ENCODE data around the gene DNAH5.

Gene DNAH5

GRCh38 chr5:13843175-13843846, 101.2 kb downstream of the DNAH5 start:
- ChIA-PET CTCF (no interaction called here), POLR2A (no interaction called here)
- TF ChIP-seq CTCF (IDR thresholded peaks at IDR 0.05; ENCODE audit: control extremely low read depth, extremely low read depth, low read depth, missing control alignments), result no peak
- no peak for DNase-seq (ENCODE audit: extremely low spot score)

GRCh38 chr5:13833440-13833839, 111.0 kb downstream of the DNAH5 start:
- no peak for DNase-seq (ENCODE audit: extremely low spot score)
- ChIA-PET POLR2A (no interaction called here), CTCF (no interaction called here)
- no peak for TF ChIP-seq CTCF (IDR thresholded peaks at IDR 0.05; ENCODE audit: control extremely low read depth, extremely low read depth, low read depth, missing control alignments)

- TF ChIP-seq CTCF (IDR thresholded peaks at IDR 0.05; ENCODE audit: control extremely low read depth, extremely low read depth, low read depth, missing control alignments), result no peak
- POLR2A ChIA-PET, result no interaction called here
- CTCF ChIA-PET, result no interaction called here
- DNase-seq (ENCODE audit: extremely low spot score), result no peak
Measured at GRCh38 chr5:13831351-13831750, 113.1 kb downstream of the DNAH5 start.

GRCh38 chr5:13830536-13830935, 114.0 kb downstream of the DNAH5 start:
- no peak for DNase-seq (ENCODE audit: extremely low spot score)
- TF ChIP-seq CTCF (IDR thresholded peaks at IDR 0.05; ENCODE audit: control extremely low read depth, extremely low read depth, low read depth, missing control alignments), result no peak
- CTCF ChIA-PET, result no interaction called here
- POLR2A ChIA-PET, result no interaction called here

- no peak for DNase-seq (ENCODE audit: extremely low spot score)
- ChIA-PET POLR2A (no interaction called here), CTCF (no interaction called here)
- no peak for TF ChIP-seq CTCF (IDR thresholded peaks at IDR 0.05; ENCODE audit: control extremely low read depth, extremely low read depth, low read depth, missing control alignments)
Measured at GRCh38 chr5:13821366-13821765, 123.1 kb downstream of the DNAH5 start.

GRCh38 chr5:13816126-13816525, 128.4 kb downstream of the DNAH5 start:
- no peak for DNase-seq (ENCODE audit: extremely low spot score)
- ChIA-PET CTCF (no interaction called here), POLR2A (no interaction called here)
- TF ChIP-seq CTCF (IDR thresholded peaks at IDR 0.05; ENCODE audit: control extremely low read depth, extremely low read depth, low read depth, missing control alignments), result no peak

- POLR2A ChIA-PET, result no interaction called here
- no peak for DNase-seq (ENCODE audit: extremely low spot score)
- TF ChIP-seq CTCF (IDR thresholded peaks at IDR 0.05; ENCODE audit: control extremely low read depth, extremely low read depth, low read depth, missing control alignments), result no peak
- CTCF ChIA-PET, result no interaction called here
Measured at GRCh38 chr5:13814301-13814700, 130.2 kb downstream of the DNAH5 start.

All from GM10248 (cell line).